IgD-negative memory B cell (primary cell): ENCODE results near the gene MYD88. TPM values are rescaled to one million over a fixed set of nuclear protein-coding genes. Genes with fewer than 3 reads are reported as not detected.
A peak's percentile ranks its signal among the peaks of the same experiment; 100 is the strongest.

Experiments
- H3K27ac Mint-ChIP-seq, 3 donors: one replicate each; pipeline ENCODE4 v1.8.0; 2020 to 2022; ENCODE audit warnings: mild to moderate bottlenecking in 3 of 3, mixed read lengths in 3 of 3, moderate library complexity in 1 of 3
- H3K27me3 Mint-ChIP-seq: one replicate; pipeline ENCODE4 v1.8.0; 2021; ENCODE audit warnings: mixed read lengths
- H3K36me3 Mint-ChIP-seq: one replicate; pipeline ENCODE4 v1.8.0; 2020; ENCODE audit warnings: mild to moderate bottlenecking, mixed read lengths
- H3K4me1 Mint-ChIP-seq, 3 donors: one replicate each; pipeline ENCODE4 v1.8.0; 2020 to 2022; ENCODE audit warnings: mixed read lengths in 3 of 3, mild to moderate bottlenecking in 1 of 3
- H3K4me3 Mint-ChIP-seq, 4 donors: one replicate each; pipeline ENCODE4 v1.8.0; 2020 to 2022; ENCODE audit warnings: mild to moderate bottlenecking in 4 of 4, mixed read lengths in 4 of 4, moderate library complexity in 3 of 4
- H3K9me3 Mint-ChIP-seq, 3 donors: one replicate each; pipeline ENCODE4 v1.8.0; 2020 to 2021; ENCODE audit warnings: mixed read lengths in 3 of 3, mild to moderate bottlenecking in 1 of 3
- polyA plus RNA-seq: library from polyadenylated mRNA; unstranded; fragments of 300-500 nt; fragmentation: Illumina TruSeq; gene quantifications from one replicate; pipeline ENCODE4 v1.2.3, GENCODE V29; 2021

Gene MYD88
- polyA plus RNA-seq, 1 donor from 2014 or later: 83.0 TPM

DNA sequence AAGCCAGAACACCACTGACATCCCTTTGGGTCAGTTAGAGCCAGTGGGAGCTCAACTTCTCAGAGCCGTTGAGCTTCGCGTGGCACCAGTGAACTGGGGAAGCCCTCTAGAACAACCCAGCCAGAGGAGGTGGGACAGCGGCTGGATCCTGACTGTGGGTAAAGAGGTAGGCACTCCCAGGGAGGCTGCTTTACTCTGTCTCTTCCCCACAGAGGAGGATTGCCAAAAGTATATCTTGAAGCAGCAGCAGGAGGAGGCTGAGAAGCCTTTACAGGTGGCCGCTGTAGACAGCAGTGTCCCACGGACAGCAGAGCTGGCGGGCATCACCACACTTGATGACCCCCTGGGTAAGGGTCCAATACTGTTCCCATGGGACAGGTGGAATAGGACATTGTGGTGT is 1.2 kb downstream of the MYD88 start:
- no peaks in the 10 kb centered on the region for H3K9me3 Mint-ChIP-seq
- H3K4me1 Mint-ChIP-seq: peaks cover 28 to 49% (median 38%) of the 10 kb centered on the region in 3 donors
- peaks cover 4% of the 10 kb centered on the region for H3K36me3 Mint-ChIP-seq
- H3K4me3 Mint-ChIP-seq: peak overlapping the region; percentile 89 to 98 (median 96)
- no peaks in the 10 kb centered on the region for H3K27me3 Mint-ChIP-seq
- H3K27ac Mint-ChIP-seq: peak overlapping the region; percentile 25 to 78 (median 31)

DNA sequence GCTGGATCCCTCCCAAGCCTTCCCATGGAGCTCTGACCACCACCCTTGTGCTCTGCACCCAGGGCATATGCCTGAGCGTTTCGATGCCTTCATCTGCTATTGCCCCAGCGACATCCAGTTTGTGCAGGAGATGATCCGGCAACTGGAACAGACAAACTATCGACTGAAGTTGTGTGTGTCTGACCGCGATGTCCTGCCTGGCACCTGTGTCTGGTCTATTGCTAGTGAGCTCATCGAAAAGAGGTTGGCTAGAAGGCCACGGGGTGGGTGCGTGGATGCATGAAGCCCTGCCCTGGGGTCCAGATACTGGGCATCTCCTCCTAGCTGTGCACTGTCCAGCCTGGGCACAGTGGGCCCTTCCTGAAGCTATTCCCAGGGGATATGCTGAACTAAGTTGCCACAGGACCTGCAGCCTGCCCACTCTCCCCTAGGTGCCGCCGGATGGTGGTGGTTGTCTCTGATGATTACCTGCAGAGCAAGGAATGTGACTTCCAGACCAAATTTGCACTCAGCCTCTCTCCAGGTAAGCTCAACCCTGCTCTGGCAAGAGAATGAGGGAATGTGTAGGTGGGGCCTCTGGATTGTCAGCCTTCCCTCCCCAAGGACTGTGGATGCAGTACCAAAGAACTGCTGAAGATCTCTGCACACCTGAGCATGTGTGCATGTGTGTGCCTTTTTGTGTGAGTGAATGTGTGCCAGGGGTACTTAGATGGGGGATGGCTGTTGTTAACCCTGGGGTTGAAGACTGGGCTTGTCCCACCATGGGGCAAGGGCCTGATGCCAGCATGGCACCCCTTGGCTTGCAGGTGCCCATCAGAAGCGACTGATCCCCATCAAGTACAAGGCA is 2.1 kb downstream of the MYD88 start:
- no peaks in the 10 kb centered on the region for H3K9me3 Mint-ChIP-seq
- H3K4me1 Mint-ChIP-seq: peaks cover 22 to 42% (median 33%) of the 10 kb centered on the region in 3 donors
- peak overlapping the region in 2 of 3 donors; percentile 46 to 80 for H3K27ac Mint-ChIP-seq
- no peaks in the 10 kb centered on the region for H3K27me3 Mint-ChIP-seq
- H3K4me3 Mint-ChIP-seq: peak overlapping the region; percentile 38 to 96 (median 82)
- peaks cover 4% of the 10 kb centered on the region for H3K36me3 Mint-ChIP-seq

DNA sequence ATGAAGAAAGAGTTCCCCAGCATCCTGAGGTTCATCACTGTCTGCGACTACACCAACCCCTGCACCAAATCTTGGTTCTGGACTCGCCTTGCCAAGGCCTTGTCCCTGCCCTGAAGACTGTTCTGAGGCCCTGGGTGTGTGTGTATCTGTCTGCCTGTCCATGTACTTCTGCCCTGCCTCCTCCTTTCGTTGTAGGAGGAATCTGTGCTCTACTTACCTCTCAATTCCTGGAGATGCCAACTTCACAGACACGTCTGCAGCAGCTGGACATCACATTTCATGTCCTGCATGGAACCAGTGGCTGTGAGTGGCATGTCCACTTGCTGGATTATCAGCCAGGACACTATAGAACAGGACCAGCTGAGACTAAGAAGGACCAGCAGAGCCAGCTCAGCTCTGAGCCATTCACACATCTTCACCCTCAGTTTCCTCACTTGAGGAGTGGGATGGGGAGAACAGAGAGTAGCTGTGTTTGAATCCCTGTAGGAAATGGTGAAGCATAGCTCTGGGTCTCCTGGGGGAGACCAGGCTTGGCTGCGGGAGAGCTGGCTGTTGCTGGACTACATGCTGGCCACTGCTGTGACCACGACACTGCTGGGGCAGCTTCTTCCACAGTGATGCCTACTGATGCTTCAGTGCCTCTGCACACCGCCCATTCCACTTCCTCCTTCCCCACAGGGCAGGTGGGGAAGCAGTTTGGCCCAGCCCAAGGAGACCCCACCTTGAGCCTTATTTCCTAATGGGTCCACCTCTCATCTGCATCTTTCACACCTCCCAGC is 2.9 kb downstream of the MYD88 start:
- Mint-ChIP-seq H3K36me3 (peaks cover 4% of the 10 kb centered on the region), H3K4me1 (peaks cover 20 to 35% (median 25%) of the 10 kb centered on the region in 3 donors), H3K9me3 (peaks cover 0 to 3% (median 0%) of the 10 kb centered on the region in 3 donors), H3K27me3 (no peaks in the 10 kb centered on the region), H3K4me3 (peak overlapping the region in 3 of 4 donors; percentile 44 to 90 (median 69)), H3K27ac (peak overlapping the region in 1 of 3 donors; percentile 80)

DNA sequence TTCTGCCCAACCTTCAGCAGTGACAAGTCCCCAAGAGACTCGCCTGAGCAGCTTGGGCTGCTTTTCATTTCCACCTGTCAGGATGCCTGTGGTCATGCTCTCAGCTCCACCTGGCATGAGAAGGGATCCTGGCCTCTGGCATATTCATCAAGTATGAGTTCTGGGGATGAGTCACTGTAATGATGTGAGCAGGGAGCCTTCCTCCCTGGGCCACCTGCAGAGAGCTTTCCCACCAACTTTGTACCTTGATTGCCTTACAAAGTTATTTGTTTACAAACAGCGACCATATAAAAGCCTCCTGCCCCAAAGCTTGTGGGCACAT is 3.5 kb downstream of the MYD88 start:
- peaks cover 4% of the 10 kb centered on the region for H3K36me3 Mint-ChIP-seq
- peaks cover 20 to 35% (median 23%) of the 10 kb centered on the region in 3 donors for H3K4me1 Mint-ChIP-seq
- H3K27ac Mint-ChIP-seq: peak overlapping the region in 1 of 3 donors; percentile 71
- peak overlapping the region; percentile 25 to 90 (median 56) for H3K4me3 Mint-ChIP-seq
- peaks cover 0 to 5% (median 2%) of the 10 kb centered on the region in 3 donors for H3K9me3 Mint-ChIP-seq
- H3K27me3 Mint-ChIP-seq: no peaks in the 10 kb centered on the region

DNA sequence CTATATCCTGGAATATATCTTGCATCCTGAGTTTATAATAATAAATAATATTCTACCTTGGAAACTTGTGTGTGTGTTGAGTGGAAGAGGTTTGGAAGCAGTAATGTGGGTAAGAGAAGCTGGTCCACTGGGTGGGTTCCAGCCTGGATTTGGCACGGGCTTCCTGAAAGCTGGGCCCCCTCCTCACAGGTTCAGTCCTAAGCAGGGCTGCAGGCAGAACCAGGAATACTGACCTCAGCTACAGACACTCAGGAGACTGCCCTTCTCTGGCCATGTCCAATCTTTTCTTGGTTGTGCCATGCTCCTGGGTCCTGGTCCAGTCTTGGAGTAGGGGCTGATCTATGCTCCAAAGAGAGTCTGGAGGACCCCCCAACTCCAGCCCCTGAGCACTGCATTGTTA is 4.5 kb downstream of the MYD88 start:
- H3K36me3 Mint-ChIP-seq: peaks cover 4% of the 10 kb centered on the region
- no peaks in the 10 kb centered on the region for H3K27me3 Mint-ChIP-seq
- H3K4me3 Mint-ChIP-seq: no peak overlapping the region
- H3K27ac Mint-ChIP-seq: no peak overlapping the region
- H3K4me1 Mint-ChIP-seq: peaks cover 19 to 34% (median 22%) of the 10 kb centered on the region in 3 donors
- peaks cover 3 to 5% (median 4%) of the 10 kb centered on the region in 3 donors for H3K9me3 Mint-ChIP-seq

DNA sequence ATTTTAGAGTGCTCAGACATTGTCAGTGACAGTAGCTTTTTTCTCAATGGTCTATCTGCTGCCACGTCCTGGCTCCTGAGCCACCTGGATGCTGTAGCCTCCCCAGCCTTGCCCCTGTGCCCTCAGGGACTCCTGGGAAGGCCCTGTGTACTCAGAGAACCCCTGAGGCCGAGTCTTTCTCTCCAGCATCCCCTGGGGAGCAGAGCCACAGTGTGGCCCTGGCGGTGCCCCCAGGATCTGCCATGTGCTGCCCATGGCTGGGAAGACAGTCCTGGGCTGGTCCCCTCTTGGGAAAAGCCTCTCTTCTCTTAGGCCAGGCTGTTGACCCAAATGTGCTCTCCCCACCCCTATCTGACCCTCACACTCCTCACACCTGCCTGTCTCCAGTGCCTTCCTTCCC is 5.0 kb downstream of the MYD88 start:
- Mint-ChIP-seq H3K9me3 (peaks cover 3 to 5% (median 4%) of the 10 kb centered on the region in 3 donors), H3K27ac (peak overlapping the region in 1 of 3 donors; percentile 6), H3K4me1 (peaks cover 17 to 32% (median 19%) of the 10 kb centered on the region in 3 donors), H3K27me3 (no peaks in the 10 kb centered on the region), H3K36me3 (peaks cover 4% of the 10 kb centered on the region), H3K4me3 (peak overlapping the region in 1 of 4 donors; percentile 41)

DNA sequence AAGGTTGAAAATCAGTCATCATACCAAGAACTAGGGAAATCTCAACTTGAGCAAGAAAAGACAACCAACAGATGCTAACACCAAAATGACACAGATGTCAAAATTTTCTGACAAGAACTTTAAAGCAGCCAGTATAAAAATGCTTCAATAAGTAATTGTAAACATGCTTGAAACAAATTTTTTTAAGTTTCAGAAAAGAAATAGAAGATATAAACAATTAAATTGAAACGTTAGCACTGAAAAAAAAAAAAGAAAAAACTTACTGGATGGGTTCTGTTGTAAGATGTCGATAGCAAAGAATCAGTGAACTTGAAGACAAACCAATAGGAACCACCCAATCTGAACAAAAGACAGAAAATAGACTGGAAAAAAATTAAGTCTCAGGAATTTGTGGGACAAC is 8.0 kb downstream of the MYD88 start:
- H3K9me3 Mint-ChIP-seq: peaks cover 3 to 7% (median 5%) of the 10 kb centered on the region in 3 donors
- peaks cover 4% of the 10 kb centered on the region for H3K36me3 Mint-ChIP-seq
- H3K27ac Mint-ChIP-seq: peak overlapping the region in 2 of 3 donors; percentile 39 to 73

DNA sequence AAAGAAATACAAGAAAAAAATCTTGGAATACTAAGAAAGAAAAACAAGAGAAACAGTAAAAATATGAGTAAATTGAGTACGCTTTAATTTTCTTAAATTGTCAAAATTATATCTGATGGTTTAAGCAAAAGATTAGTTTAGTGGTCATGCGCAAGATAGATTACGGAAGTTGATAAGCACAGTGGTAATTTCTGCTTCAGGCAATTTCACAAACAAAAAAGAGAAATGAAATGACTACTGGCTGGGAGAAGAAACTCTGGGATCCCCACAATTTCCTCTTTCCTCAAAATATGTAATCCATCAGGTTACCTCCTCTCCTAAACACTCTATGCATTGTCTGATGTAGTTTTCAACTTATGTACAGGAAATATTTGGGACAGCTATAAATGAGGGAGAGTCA is 9.0 kb downstream of the MYD88 start:
- H3K9me3 Mint-ChIP-seq: peaks cover 3 to 7% (median 5%) of the 10 kb centered on the region in 3 donors
- H3K27ac Mint-ChIP-seq: no peak overlapping the region
- H3K36me3 Mint-ChIP-seq: no peaks in the 10 kb centered on the region
- no peak overlapping the region for H3K4me3 Mint-ChIP-seq
- H3K27me3 Mint-ChIP-seq: no peaks in the 10 kb centered on the region
- H3K4me1 Mint-ChIP-seq: peaks cover 16 to 28% (median 26%) of the 10 kb centered on the region in 3 donors

More for the DNA sequence above, 8.0 kb downstream of the MYD88 start:
- H3K27me3 Mint-ChIP-seq: no peaks in the 10 kb centered on the region
- no peak overlapping the region for H3K4me3 Mint-ChIP-seq
- H3K4me1 Mint-ChIP-seq: peaks cover 10 to 26% (median 24%) of the 10 kb centered on the region in 3 donors

DNA sequence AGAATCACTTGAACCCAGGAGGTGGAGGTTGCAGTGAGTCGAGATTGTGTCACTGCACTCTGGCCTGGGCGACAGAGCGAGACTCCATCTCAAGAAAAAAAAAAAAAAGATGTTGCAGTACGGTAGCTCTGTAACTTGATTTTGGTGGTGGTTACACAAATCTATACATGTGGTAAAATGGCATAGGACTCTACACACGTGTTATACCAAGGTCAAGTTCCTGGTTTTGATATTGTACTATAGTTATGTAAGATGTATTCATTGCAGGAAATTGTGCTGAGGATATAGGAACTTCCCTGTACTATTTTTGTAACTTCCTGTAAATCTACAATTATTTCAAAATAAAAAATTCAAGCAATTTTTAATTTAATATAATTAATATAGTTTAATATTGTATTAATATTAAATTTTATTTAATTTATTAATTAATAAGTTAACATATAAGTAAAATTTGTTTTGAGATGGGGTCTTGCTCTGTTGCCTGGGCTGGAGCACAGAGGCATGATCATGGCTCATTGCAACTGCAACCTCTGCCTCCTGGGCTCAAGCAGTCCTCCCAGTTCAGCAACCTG is 9.9 kb downstream of the MYD88 start:
- Mint-ChIP-seq H3K9me3 (peaks cover 3 to 7% (median 5%) of the 10 kb centered on the region in 3 donors), H3K27me3 (no peaks in the 10 kb centered on the region), H3K27ac (no peak overlapping the region), H3K36me3 (no peaks in the 10 kb centered on the region), H3K4me1 (peaks cover 17 to 28% (median 26%) of the 10 kb centered on the region in 3 donors), H3K4me3 (no peak overlapping the region)

DNA sequence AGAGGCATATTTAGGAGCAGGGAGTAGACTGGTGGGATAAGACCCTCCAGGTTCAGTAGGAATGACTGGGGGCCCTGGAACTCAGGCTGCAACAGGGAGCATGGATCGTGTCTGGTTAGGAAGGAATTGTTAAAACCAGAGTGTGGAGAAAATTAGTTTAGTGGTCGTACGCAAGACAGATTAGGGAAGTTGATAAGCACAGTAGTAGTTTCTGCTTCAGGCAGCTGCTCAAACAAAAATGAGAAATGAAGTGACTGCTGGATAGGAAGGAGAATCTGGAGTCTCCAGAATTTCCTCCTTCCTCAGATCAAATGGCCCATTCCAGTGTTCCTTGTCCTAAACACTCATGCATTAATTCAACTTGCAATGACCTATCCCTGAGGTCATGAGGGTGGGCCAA is 11.2 kb downstream of the MYD88 start:
- Mint-ChIP-seq H3K36me3 (no peaks in the 10 kb centered on the region), H3K4me3 (peak overlapping the region in 1 of 4 donors; percentile 81), H3K4me1 (peaks cover 20 to 28% (median 27%) of the 10 kb centered on the region in 3 donors), H3K27ac (peak overlapping the region in 2 of 3 donors; percentile 9 to 88), H3K9me3 (peaks cover 3 to 7% (median 5%) of the 10 kb centered on the region in 3 donors), H3K27me3 (no peaks in the 10 kb centered on the region)

DNA sequence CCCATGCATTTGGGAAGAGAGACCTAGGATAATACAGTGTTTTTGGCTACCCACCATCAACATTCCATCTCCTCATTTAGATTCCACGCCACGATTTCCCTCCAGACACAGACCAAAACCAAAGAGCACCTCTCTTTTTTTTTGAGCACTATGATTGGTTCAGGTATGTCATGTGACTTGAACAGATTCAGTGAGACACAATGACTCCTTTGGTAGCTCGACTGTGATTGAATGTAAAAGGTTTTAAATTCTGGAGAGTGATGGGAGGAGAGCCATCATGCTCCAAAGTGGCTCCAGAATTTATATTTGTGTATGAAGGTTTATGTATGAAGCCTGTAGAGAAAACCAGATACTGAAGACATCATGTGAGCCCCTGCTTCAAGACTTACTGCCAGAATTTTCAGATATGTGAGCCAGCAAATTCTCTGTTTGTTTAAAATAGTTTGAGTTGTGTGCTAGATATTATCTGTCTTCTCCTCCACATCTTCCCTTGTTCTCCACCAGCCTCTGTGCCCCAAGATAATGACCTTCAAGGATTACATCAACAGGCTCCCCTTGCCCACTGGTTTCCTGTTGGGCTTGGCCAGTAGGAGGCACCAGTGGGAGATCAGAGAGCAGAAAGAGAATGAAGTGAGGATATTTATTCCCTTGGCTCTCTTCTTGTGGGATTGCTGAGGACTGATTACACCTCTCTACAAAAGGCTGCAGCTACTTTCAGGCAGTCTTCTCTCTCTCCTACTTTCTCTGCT is 12.5 kb downstream of the MYD88 start:
- Mint-ChIP-seq H3K27ac (peak overlapping the region in 2 of 3 donors; percentile 6 to 39), H3K4me3 (peak overlapping the region in 1 of 4 donors; percentile 28), H3K9me3 (peaks cover 3 to 7% (median 5%) of the 10 kb centered on the region in 3 donors), H3K4me1 (peaks cover 22 to 33% (median 28%) of the 10 kb centered on the region in 3 donors), H3K27me3 (no peaks in the 10 kb centered on the region), H3K36me3 (no peaks in the 10 kb centered on the region)

DNA sequence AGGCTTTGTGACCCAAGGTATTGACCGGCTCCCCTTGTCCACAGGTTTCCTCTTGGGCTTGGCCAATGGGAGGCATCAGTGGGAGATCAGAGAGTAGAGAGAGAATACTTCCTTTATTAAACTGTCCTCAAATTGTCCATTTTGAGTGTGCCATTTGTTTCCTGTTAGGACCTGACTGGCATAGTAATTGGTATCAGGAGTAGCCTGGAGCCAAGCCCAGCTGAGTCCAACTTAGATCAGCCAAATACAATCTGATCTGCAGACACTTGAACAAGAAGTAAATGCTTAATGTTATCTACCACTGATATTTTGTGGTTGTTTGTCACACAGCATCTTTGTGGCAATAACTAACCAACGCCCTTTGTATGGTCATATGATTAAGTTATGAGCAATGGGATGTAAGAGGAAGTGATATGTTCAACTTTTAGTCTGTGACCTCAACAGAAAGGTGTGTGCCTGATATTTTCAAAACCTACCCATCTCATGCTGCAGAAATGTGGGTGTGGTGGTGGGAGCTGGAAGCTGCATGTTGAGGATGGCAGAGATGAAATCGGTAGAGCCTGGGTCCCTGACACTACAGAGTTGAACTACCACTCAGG is 13.3 kb downstream of the MYD88 start:
- peak overlapping the region in 2 of 3 donors; percentile 6 to 59 for H3K27ac Mint-ChIP-seq
- H3K9me3 Mint-ChIP-seq: peaks cover 0 to 7% (median 2%) of the 10 kb centered on the region in 3 donors
- no peaks in the 10 kb centered on the region for H3K27me3 Mint-ChIP-seq
- H3K4me1 Mint-ChIP-seq: peaks cover 22 to 33% (median 28%) of the 10 kb centered on the region in 3 donors
- peak overlapping the region in 1 of 4 donors; percentile 28 for H3K4me3 Mint-ChIP-seq
- no peaks in the 10 kb centered on the region for H3K36me3 Mint-ChIP-seq

DNA sequence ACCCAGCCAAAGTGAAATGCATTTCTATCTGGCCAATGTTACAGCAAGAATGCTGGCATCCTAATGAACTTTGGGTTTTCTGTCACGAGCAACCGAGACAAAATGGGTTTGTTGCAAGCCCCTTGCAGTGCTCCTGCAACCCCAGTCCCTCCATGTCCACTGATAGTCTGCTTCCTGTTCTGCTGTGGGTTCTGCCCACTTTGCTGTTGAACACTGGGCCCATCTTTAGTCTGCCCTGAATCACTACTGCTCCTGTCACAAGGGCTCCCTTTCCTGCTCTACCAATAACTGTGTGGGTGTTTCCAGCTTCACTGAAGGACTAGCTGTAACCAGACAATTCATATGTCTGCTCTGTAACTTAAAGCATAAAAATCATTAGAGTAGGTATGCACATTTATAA is 14.1 kb downstream of the MYD88 start:
- H3K27ac Mint-ChIP-seq: no peak overlapping the region

DNA sequence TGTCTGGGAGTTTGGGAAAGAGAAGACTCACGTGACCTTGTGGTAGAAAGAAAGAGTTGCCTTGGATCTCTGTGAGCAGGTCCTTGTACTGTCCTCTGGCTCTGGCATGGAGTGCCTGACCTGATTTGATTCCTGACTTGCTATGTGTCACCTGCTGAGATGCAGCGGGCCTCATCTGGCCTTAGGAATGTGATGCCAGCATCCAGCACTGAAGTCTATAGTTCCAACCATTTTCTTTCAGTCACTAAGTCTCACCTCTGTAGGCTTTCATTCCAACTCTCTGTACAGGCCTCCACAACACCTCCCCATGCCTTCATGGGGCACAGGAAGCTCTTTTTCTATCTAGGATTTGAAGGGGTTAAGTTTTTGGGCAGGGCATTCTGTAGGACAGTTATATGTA is 14.8 kb downstream of the MYD88 start:
- no peaks in the 10 kb centered on the region for H3K27me3 Mint-ChIP-seq
- peak overlapping the region in 1 of 3 donors; percentile 49 for H3K27ac Mint-ChIP-seq

More for the DNA sequence above, 14.1 kb downstream of the MYD88 start:
- Mint-ChIP-seq H3K9me3 (peaks cover 0 to 4% (median 0%) of the 10 kb centered on the region in 3 donors), H3K36me3 (no peaks in the 10 kb centered on the region), H3K4me3 (no peak overlapping the region), H3K27me3 (no peaks in the 10 kb centered on the region), H3K4me1 (peaks cover 22 to 31% (median 28%) of the 10 kb centered on the region in 3 donors)

More for the DNA sequence above, 14.8 kb downstream of the MYD88 start:
- Mint-ChIP-seq H3K4me3 (no peak overlapping the region), H3K36me3 (no peaks in the 10 kb centered on the region), H3K9me3 (peaks cover 0 to 2% (median 0%) of the 10 kb centered on the region in 3 donors), H3K4me1 (peaks cover 21 to 28% (median 23%) of the 10 kb centered on the region in 3 donors)
